Measurements from ENCODE around the gene IKBKE. TPM values are rescaled to one million over a fixed set of nuclear protein-coding genes. Genes with fewer than 3 reads are reported as not detected.

Gene IKBKE
- total RNA-seq, 1 donor from 2014 or later, result 12.2 TPM

DNA sequence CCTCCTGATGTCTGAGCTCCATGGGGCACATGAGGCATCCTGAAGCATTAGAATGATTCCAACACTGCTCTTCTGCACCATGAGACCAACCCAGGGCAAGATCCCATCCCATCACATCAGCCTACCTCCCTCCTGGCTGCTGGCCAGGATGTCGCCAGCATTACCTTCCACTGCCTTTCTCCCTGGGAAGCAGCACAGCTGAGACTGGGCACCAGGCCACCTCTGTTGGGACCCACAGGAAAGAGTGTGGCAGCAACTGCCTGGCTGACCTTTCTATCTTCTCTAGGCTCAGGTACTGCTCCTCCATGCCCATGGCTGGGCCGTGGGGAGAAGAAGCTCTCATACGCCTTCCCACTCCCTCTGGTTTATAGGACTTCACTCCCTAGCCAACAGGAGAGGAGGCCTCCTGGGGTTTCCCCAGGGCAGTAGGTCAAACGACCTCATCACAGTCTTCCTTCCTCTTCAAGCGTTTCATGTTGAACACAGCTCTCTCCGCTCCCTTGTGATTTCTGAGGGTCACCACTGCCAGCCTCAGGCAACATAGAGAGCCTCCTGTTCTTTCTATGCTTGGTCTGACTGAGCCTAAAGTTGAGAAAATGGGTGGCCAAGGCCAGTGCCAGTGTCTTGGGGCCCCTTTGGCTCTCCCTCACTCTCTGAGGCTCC is 26.0 kb downstream of the IKBKE start:
- DNase-seq, result no peak

DNA sequence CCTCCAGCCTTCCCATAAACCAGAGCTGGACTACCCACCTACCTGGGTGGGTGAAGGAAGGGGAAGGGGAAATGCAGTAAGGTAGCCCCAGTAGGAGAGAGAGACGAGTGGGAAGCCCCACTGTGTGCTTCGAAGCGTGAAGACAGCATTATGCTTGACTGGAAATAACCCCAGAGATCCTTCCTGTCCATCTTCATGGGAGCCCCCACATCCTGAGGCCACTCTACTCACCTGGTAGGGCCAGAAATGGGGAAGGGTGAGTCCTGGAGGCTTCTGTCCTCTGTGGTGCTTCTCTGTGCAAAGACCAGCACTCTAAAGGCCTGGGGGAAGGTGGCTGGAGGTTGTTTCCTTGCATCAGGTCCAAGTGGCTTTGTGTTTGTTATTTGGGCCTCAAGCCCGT is 27.1 kb downstream of the IKBKE start:
- DNase-seq, result no peak

DNA sequence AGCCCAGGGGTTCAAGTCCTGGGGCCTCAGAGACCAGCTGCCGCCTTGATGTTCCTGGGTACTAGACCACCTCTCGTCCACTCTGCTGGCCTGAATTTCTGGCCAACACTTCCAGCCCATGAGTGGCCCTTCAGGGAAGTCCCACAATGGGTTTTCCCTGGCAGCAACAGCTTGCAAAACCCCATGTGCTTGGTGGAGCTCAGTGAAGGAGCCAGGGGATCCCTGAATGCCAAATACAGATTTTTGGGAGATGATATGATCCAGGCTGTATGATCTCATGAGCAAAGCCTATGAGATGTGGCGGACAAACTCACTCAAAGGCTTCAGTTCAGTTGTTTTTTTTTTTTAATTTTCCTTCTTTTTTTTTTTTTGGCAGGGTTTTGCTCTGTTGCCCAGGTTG is 27.5 kb downstream of the IKBKE start:
- no peak for DNase-seq

GRCh38 chr1:206498685-206499084 is 28.4 kb downstream of the IKBKE start:
- DNase-seq, result no peak

DNA sequence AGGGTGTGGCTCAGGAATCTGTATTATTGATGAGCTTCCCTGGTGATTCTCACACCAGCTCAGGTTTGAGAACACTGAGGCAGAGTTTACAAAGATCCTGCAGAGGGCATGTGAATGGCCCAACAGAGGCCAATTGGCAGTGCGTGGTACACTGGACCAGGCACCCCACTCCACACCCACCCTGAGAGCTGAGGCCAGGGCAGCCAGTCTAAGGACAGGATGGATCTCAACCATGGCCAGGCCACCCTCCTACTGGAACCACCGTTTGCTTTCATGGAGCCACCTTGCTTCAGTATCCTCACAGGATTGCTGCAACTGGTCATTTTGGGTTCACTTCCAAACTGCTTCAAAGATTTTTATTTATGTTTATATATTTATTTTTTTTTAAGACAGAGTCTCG is 29.8 kb downstream of the IKBKE start:
- DNase-seq, result no peak

DNA sequence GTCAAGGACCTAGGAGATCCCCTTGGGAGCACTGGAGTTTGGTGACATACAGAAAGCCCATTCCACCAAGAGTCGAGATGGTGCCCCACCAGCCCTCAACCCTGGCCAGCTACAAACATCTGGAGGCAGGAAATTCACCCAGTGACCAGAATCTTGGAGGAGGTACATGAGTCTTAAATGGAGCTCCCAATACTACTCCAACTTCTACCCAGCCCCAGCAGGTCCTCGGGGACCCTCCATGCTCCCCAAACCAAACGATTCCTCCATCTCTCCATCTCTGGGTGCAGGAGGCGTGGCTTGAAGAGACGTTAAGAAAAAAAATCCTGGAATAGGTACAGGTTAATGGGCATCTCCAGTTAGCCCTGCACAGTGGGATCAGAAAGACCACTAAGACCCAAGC is 31.6 kb downstream of the IKBKE start:
- DNase-seq, result no peak

GRCh38 chr1:206502403-206502802 is 32.1 kb downstream of the IKBKE start:
- no peak for DNase-seq

DNA sequence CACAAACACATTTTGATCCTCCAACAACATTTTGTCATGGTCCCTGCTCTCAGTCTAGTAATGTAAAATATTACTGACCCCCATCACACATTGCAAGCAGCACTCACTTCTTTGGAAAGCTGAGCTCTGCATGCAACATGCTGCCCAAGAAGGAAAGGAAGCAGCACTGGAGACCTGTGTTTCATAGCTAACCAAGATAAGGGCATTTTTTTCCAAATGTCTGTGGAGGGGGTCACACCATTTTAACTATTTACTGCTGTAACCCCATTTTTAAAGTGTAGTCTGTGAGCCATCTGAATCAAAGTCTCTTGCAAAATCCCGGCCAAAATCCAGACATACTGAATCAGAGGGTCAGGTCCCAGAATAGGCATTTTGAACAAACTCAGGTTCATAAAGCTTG is 32.5 kb downstream of the IKBKE start:
- DNase-seq, result no peak

- DNase-seq, result no peak
Measured at GRCh38 chr1:206503591-206504362, 33.5 kb downstream of the IKBKE start.

DNA sequence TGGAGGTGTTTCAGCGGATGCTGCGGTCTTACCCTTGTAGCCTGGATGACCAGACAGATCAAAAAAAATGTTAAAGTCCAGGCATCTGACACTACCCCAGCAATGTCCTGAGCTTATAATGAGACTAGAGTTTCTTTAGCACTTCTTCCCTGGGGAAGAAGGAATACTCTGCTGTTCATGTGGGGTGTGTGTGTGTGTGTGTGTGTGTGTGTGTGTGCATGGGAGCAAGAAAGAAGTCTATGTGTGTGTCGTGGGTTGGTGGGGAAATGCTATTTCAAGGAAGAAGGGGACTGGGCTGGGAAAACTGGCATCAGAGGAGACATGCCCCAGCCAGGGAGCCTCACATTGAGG is 34.1 kb downstream of the IKBKE start:
- no peak for DNase-seq

GRCh38 chr1:206505702-206506355 is 35.6 kb downstream of the IKBKE start:
- no peak for DNase-seq

DNA sequence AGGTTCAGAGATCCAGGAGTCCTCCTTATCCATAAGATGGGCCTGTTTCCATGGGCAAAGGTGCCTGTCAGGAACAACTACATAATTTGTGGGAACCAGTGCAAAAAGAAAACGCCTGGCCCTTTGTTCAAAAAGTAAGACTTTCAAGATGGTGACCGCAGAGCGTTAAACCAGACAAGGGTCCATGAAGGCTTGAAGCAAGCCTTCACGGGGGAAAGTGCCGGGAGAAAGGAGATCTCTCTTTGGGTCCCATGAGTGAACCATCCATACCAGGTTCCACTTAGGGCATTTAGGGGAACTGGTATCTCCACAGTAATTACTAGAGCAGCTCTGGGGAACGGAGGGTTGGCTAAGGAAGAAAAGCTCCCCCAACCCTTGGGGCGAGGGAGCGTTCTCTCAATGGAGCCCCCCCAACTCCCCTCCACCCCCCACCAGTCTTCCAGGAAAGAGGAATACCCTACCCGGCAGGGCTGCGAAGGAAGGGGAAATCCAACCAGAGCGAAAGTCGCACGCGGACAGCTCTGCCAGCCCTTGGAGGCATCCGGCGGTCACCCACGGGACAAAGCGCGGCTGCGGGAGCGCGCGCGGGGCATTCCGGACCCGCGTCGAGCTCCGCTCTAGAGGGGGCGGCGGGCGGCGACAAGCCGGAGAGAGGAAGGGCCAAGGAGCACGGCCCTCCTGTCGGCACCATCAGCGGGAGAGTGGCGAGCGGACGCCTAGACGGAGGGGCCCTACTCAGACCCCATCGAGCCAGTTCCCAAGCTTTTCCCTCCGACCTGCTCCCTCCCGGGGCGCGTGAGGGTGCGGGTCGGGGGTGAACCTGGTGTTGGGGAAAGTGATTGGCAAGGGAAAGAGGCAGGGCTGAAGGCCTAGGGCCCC is 36.4 kb downstream of the IKBKE start:
- DNase-seq, result no peak

DNA sequence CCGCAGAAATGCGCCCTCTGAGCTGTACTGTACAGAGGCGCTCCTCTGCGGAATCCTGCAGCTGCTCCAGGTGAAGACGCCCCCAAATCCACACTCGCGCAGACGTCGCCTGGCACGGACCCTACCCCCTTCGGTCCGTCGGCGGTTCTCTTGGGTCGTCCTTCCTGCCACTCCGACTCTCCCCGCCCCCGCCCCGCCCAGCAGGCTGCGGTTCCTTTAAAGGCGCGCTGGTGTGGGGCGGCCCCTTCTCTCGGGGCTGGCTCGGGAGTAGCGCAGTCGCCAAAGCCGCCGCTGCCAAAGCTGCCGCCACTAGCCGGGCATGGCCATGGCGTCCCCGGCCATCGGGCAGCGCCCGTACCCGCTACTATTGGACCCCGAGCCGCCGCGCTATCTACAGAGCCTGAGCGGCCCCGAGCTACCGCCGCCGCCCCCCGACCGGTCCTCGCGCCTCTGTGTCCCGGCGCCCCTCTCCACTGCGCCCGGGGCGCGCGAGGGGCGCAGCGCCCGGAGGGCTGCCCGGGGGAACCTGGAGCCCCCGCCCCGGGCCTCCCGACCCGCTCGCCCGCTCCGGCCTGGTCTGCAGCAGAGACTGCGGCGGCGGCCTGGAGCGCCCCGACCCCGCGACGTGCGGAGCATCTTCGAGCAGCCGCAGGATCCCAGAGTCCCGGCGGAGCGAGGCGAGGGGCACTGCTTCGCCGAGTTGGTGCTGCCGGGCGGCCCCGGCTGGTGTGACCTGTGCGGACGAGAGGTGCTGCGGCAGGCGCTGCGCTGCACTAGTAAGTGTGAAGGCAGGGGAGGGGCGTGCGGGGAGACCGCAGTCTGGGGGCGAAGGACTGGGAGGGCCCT is 37.2 kb downstream of the IKBKE start, which contains the start of gene RASSF5:
Gene RASSF5, plus strand, starts transcription at position 248 of the 846 bp plus-strand sequence. Its CDS starts 72 bp downstream, at position 320.
- DNase-seq, result peak; percentile 68

DNA sequence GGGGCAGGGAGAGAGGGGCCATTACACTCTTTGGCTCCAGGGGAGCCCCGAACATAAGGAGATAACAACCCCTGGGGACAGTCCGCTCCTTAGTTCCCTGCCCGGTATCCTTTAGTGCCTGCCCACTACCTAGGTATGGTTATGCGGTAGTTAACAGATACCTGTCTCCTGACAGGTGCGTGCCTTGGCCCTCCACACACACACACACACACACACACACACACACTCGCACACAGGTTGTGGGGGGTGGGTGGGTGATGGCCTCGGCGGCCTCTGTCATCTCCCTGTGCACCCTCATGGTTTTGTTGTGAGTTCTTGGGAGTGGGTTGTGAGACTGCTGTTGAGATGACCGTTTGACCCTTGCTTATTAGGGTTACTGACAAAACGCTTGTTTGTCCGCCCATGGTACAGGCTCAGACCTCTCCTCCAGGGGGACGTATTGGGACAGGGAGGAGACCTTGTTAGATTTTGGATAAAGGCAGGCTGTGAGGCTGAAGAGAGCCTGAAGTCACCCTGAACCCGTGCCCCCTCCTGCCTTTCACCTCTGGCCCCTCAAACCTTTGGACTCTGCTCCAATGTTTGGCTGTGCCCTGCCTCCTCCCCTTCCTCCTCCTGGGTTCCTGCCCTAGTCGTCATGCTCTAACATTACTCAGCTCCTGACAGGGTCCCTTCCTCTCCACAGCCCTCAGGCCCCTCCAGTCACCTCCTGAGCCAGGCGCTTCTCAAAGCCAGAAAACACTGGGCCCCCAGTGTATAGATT is 38.0 kb downstream of the IKBKE start:
- DNase-seq, result no peak

DNA sequence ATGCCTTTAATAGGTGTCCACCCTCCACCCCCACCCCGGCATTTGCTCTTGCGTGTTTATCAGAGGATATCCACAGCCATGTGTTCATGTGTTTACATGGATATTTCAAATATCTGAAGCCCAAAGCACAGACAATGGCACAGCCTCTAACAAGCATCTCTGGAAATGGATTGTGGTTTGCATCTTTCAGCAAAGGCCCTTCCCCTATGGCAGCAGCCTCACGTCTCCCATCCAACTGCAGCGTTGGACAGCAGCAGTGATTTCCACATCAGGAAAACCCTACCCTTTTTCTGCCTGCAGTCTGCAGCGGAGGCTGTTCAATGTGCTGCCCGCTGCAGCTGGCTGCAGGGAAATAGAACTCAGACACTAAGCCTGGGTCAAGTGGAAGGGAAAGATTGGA is 38.7 kb downstream of the IKBKE start:
- DNase-seq, result peak; percentile 62

DNA sequence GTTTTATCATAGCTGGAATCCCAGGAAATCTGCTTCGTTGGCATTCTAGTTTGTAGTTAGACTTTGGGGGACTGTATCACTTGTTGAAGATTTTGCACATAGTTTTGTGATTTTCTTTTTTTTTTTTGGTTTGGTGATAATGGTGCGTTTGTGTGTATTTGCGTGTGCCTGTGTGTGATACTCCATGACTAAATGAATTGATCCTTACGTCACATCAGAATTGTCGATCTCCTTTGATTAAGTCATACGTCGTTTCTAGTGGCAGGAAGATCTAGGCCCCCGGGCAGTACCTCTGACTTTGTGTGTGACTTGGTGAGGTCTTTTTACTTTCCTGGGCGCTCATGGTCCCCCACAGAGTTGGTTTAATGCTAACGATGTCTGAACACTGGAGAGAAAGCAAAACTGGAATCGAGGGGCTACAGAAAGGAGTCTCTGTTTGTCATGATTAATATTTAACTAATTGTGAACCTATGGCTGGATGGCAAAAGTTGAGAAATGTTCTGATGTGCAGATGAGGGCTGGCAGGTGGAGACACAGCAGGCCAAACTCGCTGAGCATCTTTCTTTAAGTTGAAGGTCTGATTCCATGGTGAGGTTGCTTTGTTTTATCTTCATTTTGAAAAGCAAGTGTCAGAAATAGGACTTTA is 39.5 kb downstream of the IKBKE start:
- DNase-seq, result no peak

GRCh38 chr1:206510371-206510770 is 40.1 kb downstream of the IKBKE start:
- DNase-seq, result no peak

- no peak for DNase-seq
Measured at GRCh38 chr1:206511362-206512057, 41.2 kb downstream of the IKBKE start.

GRCh38 chr1:206512058-206512850 is 42.0 kb downstream of the IKBKE start:
- no peak for DNase-seq
